Stimulated activated CD8-positive, alpha-beta memory T cell treated with anti-CD3 and anti-CD28 coated beads, Interleukin-2, amount 100 ng/mL, for 48 hours (primary cell): ENCODE data around the gene ARMH1.

Experiments used
- DNase-seq, 2 donors: peaks; one replicate each; pipeline ENCODE4 v3.0.0-alpha.2; 2020; ENCODE audit warnings: low read depth in 2 of 2

ARMH1 gene

DNA sequence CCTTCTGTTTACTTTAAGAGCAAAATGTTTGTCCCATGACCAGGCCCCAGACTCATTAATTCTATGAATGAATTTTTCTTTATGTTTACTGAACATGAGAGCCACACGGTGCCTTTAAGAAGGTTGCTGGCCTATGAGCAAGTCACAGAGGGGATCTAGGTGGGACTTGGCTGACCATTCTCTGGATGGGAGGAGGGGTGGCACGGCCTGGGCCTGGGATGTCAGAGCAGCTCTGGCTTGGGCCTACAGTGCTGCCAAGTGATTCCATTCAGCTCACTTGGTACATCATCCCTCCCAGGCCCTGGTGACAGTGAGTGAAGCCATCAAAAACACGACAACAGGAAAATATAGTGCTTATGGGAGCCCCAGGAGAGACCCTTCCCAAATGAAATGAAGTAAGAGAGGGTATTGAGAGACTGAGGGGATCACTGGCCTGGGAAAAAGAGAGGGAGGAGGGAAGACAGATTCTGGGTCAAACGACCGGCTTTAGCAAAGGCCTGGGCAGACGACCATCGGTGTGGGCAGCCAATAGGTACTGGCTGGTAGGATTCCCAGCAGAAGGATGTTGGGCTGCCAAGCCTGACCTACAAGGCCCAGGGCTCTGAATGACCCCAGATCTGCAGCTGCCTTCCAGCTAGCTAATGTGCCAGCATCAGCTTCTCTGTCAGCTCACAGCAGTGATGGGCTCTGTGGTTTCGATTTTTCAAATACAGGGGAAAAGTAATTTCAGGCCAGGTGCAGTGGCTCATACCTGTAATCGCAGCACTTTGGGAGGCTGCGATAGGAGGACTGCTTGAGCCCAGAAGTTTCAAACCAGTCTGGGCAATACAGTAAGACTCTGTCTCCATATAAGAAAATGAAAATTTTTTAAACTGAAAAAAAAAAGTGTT, 3.5 kb upstream of the ARMH1 start:
- no peak for DNase-seq

DNA sequence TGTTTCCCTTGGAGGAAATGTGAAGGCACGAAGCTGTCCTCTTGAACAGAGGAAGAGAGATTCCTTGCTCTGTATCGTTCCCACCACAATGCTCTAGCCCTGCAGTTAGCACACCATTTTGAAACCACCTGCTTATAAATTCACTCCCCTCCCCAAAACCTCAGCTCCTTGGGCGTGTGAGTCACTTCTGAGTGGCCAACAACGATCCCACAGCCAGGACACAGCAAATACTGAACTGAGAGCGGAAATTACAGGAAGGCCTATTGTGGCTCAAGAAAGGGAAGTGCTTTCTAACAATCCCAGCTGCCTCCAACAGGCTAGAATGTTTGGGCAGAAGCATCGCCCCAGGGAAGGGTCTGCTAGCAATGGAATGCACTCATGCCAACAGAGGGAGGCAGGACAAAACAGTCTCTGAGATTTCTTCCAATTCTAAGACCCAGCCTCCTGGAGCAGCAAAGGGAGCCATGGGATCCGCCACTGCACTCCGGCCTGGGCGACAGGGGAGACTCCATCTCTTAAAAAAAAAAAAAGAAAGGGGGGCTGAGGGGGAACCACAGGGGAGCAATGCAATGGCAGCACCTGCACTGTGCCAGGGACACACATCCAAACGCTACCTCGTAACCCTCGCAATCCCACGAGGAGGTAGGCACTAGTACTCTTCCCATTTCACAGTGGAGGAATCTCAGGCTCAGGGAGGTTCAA, 2.1 kb upstream of the ARMH1 start:
- DNase-seq = no peak

DNA sequence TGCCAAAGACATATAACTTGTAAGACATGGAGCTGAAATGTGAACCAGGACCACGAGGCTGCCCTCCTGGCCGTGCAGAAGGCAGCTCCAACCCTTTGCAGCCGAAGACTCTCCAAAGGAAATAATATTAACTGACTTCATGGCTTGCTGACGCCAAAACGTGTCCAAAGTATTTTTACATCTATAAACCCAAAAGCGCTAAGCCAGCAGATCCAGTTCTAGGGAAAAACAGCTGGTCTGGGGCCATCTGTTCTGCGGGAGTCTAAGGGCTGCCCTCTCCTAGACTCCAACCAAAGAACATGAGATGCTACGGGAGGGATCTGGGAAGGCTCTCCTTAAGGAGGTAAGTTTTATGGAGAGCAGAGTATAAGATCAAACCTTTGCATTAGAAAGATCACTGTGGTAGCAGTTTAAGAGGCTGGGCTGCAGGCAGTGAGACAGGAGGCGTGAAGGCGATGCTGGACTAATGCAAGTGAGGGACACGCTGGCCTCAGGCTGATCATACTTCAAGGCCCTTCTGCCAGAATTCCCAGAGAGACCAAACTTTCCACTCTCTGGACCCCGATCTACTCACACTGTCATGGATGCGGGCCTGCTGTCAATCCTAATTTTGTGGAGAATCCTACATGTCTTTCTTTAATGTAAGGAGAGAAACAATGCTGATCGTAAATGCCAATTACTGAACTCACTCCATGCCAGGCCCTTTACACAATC, 1.4 kb upstream of the ARMH1 start:
- DNase-seq = no peak

DNA sequence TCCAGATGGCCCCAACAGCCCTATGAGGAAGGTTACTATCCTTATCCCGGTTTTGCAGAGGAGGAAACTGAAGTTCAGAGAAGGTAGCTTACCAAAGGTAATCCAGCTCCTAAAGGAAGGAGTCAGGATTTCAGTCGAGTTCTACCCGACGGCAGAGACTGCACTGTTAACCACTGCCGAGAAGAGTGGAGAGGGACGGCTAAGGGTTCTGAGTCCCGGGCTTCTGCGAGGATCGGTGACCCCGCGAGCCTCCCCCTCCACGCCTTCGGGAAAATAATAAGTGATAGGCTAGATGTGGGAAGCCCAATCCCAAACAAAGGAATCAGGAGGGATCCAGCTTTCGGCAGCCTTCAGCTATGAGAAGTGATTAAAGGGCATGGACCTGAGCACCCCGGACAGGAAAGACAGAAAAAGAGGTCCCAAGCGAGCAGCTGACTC, 820 bp upstream of the ARMH1 start:
- no peak for DNase-seq

DNA sequence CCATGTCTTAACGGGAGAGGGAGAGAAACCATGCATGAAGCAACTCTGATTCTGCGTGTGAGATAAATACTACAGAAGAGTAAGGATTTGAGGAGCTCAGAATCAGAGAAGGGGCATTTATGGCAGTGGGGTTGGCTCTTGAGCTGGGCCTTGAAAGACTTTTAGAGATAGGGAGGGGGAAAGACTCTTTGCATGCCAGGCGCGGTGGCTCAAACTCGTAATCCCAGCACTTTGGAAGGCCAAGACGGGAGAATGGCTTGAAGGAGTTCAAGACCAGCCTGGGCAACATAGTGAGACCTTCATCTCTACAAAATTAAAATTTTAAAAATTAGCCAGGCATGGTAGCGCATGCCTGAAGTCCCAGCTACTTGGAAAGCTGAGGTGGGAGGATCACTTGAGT, 672 bp downstream of the ARMH1 start:
- no peak for DNase-seq

DNA sequence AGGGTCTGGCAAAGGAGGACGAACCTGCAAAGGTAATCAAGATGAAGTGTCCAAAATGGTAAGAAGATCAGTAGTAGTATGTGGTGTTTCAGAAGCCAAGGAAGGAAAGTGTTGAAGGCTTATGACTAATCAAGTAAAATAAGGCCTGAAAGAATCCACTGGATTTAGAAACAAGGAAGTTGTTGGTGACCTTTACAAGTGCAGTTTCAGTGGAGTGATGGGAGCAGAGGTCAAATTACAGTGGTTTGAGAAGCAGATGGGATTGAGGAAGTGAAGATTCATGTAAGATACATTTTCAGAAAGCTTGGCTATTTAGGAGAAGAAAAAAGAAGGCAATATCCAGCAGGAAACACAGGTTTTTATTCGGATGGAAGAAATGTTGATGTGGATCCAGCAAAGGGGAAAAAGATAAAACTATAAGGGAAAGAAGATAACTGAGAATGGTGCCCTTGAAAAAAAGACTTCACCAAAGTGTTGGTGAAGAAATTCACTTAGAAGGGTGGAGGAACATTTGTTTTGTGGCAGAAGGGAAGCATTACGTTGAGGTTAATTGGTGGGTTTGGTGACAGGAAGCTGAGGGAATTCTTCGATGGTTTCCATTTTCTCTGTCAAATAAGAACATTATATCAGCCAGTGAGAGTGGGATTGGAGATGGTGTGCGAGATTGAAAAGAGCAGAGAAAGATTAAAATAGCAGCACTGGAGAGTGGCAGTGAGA, 2.1 kb downstream of the ARMH1 start:
- DNase-seq = no peak

DNA sequence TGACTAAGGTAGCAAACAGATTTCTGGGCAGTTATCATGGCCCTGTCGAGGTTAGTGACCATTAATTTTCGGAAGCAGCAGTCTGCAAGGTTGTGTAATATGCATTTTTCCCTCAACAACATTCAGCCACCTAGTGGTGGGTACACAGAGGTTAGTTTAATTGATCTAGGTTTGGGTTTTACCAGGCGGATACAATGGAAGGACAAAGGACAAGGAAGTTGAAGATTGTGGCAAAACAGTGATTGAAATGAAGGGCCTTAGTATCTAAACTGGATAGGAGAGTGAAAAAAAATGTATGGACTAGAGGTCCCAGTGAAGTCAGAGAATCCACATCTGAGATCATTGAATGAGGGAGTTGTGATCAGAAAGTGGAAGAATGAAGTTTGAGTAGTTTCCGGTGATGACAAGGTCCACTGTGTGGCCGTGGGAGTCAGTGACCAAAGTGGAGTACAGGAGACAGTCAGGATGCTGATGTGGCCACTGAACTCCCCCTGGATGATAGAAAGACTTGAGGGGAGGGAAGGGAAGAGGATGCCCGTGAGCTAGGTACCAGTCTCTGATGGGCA, 2.8 kb downstream of the ARMH1 start:
- DNase-seq = no peak

DNA sequence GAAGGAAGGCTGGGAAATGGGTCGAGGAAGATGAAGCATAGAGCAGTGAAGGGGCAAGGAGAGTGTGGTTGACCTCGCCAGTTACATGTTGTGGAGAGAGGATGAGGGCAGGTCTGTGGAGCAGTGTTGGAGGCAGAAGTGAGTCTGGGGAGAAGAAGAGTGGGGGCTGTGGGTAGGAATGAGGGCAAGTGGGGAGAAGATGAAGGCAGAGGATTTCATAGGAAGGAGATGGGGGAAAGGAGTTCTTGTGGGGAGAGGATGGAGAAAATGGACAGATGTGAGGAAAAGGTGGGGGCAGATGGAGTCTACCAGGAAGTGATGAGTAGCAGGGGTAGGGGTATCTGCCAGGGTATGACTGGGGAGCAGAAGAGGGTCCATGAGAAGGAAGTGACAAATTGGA, 3.6 kb downstream of the ARMH1 start:
- DNase-seq = no peak

DNA sequence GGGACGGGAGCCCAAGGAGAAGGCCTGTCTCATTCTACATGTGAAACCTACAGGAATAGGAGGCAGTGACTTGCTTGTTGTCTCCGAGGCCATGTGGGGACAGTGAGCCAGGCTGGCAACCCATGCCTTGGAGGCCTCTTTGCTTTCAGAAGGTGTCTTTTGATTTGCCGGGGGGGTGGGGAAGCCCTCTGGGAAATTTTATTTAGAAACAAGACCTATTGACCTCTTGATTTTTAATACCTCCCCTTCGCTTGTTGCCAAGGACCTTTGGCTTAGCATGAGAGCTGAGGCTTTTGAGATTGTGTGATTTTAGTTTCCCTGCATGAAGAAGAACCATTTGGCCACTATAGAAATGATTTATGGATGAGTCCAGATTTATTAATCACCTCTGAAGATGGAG, 4.1 kb downstream of the ARMH1 start:
- DNase-seq = no peak

DNA sequence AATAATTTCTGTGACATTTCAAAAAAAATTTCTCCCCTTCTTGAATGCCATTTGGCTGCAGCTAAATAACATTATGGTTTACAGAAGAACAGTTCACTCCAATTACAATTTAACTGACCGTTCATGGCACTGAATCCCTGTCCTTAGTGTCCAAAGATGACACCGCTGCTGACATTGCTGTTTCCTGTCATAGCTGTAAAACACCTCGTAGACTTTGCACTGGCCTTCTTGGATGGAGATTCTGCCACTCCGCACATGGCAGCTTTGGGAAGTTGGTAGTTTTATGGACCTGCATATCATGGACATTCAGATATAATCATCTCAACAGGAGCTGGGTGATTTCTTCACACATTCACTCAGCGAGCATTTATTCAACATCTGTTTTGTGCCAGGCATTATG, 5.0 kb downstream of the ARMH1 start:
- no peak for DNase-seq

DNA sequence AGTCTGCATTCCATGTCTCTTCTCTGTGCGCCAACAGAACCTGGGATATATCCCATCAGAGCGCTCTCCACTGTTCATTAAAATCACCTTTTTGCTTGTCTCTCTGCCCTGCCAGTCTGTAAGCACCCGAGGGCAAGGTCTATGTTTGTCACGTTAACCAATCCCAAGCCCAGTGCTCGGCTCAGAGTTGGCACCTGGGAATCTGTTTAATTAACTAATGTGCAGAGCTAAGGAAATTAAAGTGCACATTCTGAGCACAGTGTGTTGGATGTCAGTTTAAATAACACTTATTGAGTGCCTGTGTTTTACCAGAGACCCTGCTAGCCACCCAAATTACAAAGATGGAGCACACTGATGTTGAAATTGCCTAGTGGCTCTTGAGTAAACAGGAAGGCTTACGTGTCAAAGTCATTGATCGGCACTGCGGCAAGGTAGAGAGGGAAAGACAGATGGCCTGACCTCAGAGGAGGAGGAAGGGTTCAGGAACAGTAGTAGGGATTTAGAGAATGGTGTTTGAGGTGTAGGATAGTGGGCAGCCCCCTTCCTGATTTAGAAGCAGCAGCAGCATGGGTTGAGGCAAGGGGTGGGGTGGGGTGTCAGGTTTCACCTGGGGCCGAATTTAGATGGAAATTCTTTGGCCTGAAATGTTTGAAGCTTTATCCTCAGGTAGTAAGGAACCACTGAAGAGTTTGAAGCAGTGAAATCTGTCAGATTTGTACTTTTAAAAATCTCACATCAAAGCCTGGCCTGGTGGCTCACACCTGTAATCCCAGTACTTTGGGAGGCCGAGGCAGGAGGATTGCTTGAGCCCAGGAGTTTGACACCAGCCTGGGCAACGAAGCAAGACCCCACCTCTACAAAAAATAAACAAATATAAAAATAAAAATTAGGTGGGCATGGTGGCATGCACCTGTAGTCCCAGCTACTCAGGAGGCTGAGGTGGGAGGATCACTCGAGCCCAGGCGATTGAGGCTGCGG, 7.7 kb downstream of the ARMH1 start:
- DNase-seq = no peak

DNA sequence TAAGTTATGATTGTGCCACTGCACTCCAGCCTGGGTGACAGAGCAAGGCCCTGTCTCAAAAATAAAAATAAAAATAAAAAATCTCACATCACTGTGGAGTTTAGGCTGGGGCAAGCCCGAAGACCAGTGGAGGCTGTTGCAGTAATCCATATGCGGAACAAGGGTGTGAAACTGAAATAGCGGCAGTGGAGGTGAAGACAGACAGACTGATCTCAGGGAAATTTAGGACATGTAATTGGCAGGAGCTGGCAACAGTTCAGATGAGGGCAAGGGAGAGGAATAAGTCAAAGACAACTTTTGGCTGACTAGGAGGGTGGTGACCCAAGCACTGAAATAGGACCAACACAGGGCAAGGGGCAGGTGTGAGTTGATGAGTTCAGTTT, 8.4 kb downstream of the ARMH1 start:
- no peak for DNase-seq

DNA sequence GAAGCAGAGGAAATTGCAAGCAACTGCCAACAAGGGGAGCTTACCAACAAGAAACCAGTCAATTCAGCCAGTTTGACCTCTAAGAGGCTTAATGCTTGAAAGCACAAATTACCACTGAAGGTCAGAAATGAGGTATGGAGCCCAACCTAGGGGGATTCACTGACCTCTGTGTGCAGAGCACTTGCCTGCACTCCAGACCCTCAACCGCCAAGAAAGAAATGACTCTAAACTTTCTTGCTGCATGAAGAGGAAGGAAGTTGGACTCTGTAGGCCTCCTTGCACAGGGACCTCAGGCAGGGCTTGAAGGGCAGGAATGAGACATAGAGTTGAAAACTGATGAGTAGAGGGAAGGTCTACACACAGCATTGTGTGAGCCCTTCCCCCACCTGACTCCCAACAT, 10.0 kb downstream of the ARMH1 start:
- DNase-seq = no peak

DNA sequence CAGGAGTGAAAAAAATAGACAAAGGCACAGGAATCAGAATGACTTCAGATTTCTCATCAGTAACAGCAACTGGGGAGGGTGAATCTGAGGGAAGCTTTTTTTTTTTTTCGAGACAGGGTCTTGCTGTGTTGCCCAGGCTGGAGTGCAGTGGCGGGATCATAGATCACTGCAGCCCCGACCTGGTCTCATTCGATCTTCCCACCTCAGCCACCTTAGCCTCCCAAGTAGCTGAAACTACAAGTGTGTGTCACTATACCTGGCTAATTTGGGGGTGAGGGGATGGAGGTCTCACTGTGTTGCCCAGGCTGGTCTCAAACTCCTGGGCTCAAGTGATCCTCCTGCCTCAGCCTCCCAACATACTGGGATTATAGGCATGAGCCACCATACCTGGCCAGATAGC, 10.7 kb downstream of the ARMH1 start:
- DNase-seq = no peak

DNA sequence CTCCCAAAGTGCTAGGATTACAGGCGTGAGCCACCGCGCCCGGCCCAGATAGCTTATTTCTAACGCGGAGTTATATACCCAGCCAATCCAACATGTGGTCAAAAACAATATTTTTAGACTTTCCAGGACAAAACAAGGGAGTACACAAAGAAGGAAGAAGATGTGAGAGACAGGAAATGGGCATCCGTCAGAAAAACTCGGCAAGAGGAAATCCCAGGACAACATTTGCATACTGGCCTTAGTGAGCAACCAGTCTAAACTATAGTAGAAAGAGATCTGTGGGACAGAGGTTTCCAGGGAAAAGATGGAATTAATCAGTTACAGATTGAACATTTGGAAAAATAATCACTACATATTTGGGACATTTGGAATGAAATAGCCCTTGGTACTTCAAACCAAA, 11.4 kb downstream of the ARMH1 start:
- no peak for DNase-seq

DNA sequence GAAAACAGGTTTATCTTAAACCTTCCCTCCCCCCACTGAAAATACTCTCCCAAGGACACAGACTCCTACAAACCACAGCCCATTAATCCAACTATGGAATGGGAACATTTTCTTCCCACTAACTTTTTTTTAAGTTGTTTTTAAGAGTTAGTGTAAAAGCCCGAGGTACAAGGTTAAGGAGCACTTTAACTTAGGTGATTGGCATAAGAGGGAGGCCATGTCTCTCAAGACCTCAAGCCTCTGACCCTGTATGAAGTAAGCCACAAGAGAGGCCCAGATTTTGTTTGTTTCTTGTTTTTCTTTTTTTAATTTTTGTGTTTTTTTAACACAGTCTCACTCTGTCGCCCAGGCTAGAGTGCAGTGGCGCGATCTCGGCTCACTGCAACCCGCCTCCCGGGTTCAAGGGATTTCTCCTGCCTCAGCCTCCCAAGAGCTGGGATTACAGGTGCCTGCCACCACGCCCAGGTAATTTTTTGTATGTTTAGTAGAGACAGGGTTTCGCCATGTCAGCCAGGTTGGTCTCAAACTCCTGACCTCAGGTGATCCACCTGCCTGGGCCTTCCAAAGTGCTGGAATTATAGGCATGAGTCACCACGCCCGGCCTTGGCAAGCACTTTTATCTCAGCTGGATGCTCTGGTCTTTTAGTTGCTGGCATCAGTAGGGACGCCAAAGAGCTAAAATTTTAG, 14.4 kb downstream of the ARMH1 start:
- no peak for DNase-seq

DNA sequence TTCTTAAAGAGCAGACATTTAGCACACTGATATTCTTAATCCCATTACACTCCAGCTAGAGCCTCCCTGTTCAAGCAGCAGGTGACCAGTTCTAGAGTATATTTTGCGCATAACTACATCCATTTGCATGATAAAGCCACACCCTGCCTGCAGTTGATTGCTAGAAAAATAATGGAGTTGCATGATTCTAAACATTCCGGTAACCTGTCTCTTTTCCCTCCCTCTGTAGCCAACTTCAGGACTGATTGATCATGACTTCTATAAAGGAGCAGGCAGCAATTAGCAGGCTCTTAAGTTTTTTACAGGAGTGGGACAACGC, 14.9 kb downstream of the ARMH1 start:
- no peak for DNase-seq

DNA sequence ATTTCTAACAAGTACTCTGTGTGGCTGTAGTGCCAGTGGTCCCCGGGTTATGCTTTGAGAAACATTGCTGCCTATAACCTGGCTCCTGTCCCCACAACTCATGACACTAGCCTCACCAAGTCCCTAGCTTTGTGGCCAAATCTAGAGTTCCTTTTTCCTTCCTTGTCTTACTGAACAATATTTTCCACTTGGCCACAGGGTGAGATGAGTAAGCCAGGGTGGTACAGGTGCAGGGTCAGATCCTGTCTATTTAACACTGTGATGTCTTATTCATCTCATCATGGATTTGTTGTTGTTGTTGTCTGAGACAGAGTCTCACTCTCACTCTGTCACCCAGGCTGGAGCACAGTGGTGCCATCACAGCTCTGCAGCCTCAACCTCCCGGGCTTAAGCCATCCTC, 18.6 kb downstream of the ARMH1 start:
- no peak for DNase-seq

DNA sequence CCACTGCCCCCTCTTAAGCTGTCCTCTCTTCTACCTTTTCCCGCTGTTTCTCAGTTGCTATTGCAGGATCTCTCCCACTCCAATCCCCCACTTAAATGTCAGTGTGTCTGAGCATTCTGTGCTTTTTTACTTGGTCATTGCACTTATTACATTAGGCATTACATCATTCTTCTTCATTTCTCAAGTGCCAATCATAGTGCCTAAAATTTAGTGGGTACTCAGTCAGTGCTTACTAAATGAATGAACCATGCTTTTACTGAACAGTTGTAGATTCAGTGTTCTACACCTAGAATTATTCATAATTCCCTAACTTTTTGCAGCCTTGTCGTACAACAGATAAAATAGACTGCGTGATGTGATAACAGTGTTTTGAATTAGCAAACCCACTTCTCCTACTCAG, 19.4 kb downstream of the ARMH1 start:
- no peak for DNase-seq

DNA sequence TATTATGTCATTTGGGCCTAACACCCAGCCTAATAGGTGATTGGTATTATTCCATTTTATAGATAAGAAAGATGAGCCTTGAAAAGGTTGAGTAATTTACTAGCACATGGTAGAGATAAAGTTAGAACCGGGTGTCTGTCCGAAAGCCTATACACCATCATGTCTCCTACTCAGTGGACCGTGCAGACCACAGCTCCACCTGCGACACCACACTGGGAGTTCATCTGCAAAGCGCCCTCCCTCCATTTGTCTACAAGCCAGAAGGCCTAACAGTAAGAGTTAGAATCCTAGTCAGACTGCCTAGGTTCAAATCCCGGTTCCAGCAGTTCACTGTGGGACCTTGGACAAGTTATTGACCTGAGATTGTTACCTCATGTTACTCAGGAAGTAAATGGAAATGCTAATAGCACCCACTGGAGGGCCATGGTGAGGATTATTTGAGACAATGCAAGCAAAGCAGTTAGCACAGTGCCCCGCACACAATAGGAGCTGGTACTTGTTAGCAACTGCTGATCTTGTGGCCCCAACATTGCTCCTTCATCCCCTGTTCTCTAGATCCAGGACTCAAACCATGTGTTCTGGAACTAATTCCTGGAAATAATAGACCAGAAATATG, 20.5 kb downstream of the ARMH1 start:
- DNase-seq = no peak
